Body of pancreas (tissue), 4 donors: ENCODE data around the gene SCNN1G.

ENCODE experiments used
- CTCF ChIP-seq, 7 experiments: fragments of 450-650 bp in 4 of 7; fragments of 200-600 bp in 3 of 7; sonication (generic) in 3 of 7; IDR thresholded peaks; one replicate each; pipeline ENCODE4 v1.5.1; 2016 to 2019; ENCODE audit warnings: antibody characterized with exemption in 7 of 7
- POLR2A ChIP-seq, 3 donors: fragments of 450-650 bp; IDR thresholded peaks; one replicate each; pipeline ENCODE4 v1.6.1; 2016; ENCODE audit warnings: antibody characterized with exemption in 3 of 3, mild to moderate bottlenecking in 2 of 3

- TF ChIP-seq CTCF (IDR thresholded peaks at IDR 0.05) (no peak), POLR2A (IDR thresholded peaks at IDR 0.05) (no peak)
Measured at GRCh38 chr16:23160082-23160481, 22.5 kb upstream of the SCNN1G start.
